T-helper 17 cell (primary cell): Measurements from ENCODE around the gene AMMECR1. TPM values are rescaled to one million over a fixed set of nuclear protein-coding genes. Genes with fewer than 3 reads are reported as not detected.

Experiments
- ATAC-seq: fragments of 150-1000 bp; cut with Tn5 transposase; 2 replicates; pipeline ENCODE4 v1.10.0; 2021; ENCODE audit warnings: mild to moderate bottlenecking, moderate library complexity
- DNase-seq, 3 donors: peaks; one replicate each; pipeline versions ENCODE4 v3.0.0 to v3.0.0-alpha.2; 2020 to 2021
- H3K9me3 ChIP-seq: one replicate; pipeline ENCODE4 v1.7.0; 2013; ENCODE audit warnings: low read length, mild to moderate bottlenecking; ENCODE audit not compliant: control insufficient read depth, poor library complexity, severe bottlenecking
- H3K27ac Mint-ChIP-seq: one replicate; pipeline ENCODE4 v1.8.0; 2022; ENCODE audit warnings: mild to moderate bottlenecking, moderate library complexity, mixed read lengths
- H3K27me3 Mint-ChIP-seq: one replicate; pipeline ENCODE4 v1.8.0; 2022; ENCODE audit warnings: mixed read lengths
- H3K36me3 Mint-ChIP-seq: one replicate; pipeline ENCODE4 v1.8.0; 2022; ENCODE audit warnings: low read depth, mixed read lengths
- H3K4me1 Mint-ChIP-seq: one replicate; pipeline ENCODE4 v1.8.0; 2022; ENCODE audit warnings: mild to moderate bottlenecking, mixed read lengths
- H3K4me3 Mint-ChIP-seq: one replicate; pipeline ENCODE4 v1.8.0; 2022; ENCODE audit warnings: mild to moderate bottlenecking, moderate library complexity, mixed read lengths
- total RNA-seq, 4 donors: library from RNA in 2 of 4; stranded (reverse) in 2 of 4; gene quantifications; one replicate each; pipeline ENCODE4 v1.2.3 and lab custom pipeline; 2022 to 2026

The AMMECR1 gene
- total RNA-seq, 2 donors from 2014 or later, result 15.4 to 17.4 TPM

DNA sequence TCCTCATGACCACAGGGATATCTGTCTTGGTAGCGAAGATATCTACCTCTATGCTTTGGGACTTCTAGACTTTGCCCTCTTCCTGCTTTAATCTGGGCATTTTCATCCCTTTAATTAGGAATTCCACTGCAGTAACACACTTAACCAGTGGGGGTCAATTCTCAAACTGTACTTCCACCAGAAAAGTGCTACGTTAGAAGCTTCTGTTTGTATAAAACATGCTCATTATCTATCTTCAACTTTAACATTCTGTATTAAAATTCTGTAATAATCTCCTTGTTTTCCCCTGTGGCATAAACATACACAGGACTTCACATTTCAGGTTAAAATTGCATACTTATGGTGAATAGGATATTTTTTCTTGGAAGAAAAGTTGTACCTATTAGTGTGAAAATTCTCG, 105.6 kb downstream of the AMMECR1 start:
- no peaks in the 10 kb centered on the region for H3K36me3 Mint-ChIP-seq
- H3K4me3 Mint-ChIP-seq, result no peak overlapping the region
- no peaks in the 10 kb centered on the region for H3K27me3 Mint-ChIP-seq
- no peak overlapping the region for H3K27ac Mint-ChIP-seq
- no peak for DNase-seq
- H3K4me1 Mint-ChIP-seq, result peaks cover 3% of the 10 kb centered on the region
- ATAC-seq, result no peak
- no peaks in the 10 kb centered on the region for H3K9me3 ChIP-seq

DNA sequence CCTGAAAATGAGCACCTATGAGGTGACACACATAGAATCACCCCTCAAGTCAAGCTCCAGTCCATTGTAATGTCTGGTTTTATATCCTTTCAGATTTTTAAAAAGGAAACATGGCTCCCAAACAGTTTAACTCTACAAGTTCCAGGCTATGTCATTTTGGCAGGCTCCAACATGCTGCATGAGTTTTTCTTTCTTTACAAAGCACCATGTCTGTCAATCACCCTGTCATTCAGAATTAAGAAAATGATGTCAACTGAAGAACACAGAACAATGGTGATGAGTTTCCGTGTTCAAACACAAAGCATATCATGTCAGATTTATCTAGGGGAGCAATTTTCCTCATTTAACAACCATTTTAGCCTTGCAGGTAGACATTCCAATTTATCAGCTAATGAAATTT, 106.5 kb downstream of the AMMECR1 start:
- H3K36me3 Mint-ChIP-seq, result no peaks in the 10 kb centered on the region
- H3K4me3 Mint-ChIP-seq, result no peak overlapping the region
- no peaks in the 10 kb centered on the region for H3K9me3 ChIP-seq
- ATAC-seq (no peak), DNase-seq (no peak)
- no peaks in the 10 kb centered on the region for H3K27me3 Mint-ChIP-seq
- peaks cover 3% of the 10 kb centered on the region for H3K4me1 Mint-ChIP-seq
- no peak overlapping the region for H3K27ac Mint-ChIP-seq

DNA sequence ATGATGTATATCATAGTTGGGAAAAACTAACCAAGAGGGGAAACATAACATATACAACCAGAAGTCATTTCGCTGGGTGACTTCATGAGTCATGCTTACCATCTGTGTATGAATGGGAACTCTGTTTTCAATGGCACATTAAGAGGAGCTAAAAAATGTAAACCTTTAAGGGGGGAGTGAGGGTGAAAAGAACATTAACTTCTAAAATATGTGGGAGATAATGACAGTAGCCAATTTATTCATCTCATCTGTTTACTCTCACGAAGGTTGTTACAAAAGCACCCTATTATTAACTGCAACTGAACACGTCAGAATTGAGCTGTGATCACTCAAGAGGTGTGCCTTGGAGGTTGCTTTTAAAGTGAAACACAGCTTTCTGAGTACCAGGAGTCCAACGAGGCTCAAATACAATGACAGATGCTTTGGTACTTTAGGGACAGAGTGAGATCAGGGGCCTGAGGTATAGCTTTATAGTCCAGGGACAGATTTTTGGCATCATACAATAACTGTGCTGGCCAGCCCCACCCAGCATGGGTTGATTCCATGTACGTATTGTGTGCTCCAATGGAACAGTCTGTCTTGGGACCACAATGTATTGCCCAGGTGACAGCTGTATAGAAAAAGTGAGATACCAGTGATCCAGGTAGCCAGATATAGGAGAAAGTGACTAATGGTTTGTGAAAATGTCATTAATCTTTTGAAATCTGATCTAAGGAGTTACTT, 107.3 kb downstream of the AMMECR1 start:
- H3K9me3 ChIP-seq, result no peaks in the 10 kb centered on the region
- no peak for DNase-seq
- H3K27ac Mint-ChIP-seq, result no peak overlapping the region
- ATAC-seq, result no peak
- H3K36me3 Mint-ChIP-seq, result no peaks in the 10 kb centered on the region
- H3K4me1 Mint-ChIP-seq, result peaks cover 5% of the 10 kb centered on the region
- H3K27me3 Mint-ChIP-seq, result no peaks in the 10 kb centered on the region
- H3K4me3 Mint-ChIP-seq, result no peak overlapping the region

DNA sequence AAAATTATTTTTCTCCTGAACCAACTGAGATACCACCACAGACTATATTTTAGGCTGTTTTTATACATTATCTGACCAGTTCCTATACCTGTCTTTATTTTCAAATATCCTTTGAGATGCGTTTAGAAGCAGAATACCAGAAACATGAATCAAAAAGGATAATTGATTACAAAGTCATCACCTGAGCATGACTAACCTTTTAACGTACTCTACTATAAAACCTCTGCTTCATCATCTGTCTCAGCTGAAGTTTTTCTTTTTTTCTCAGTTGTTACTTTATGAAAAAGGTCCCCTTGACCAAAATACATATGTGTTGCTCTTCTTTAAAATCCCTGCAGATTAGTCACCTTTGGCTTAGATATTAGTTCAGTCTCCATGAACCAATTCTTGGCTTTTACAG, 109.8 kb downstream of the AMMECR1 start:
- no peak for DNase-seq

DNA sequence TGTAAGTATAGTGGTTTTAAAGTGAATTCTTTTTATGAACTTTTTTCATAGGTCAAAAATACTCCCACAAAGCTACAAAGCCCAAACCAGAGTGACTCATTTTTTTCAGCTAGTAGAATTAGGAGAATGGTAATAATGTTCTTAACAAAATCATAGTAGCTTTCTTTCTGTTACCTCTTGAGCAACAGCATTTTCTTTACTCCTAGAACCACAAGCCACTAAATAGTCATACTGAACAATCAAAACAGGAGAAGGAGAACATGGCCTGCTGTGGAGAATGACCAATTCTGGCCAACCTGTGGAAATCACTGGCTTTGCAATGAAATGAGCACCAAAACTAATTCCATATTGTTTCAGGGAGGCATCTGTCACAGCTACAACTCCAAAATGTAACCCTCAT, 112.9 kb downstream of the AMMECR1 start:
- H3K4me1 Mint-ChIP-seq, result peaks cover 2% of the 10 kb centered on the region
- peak overlapping the region; percentile 32 for H3K27ac Mint-ChIP-seq
- DNase-seq (no peak), ATAC-seq (no peak)
- no peaks in the 10 kb centered on the region for H3K9me3 ChIP-seq
- no peaks in the 10 kb centered on the region for H3K27me3 Mint-ChIP-seq
- no peak overlapping the region for H3K4me3 Mint-ChIP-seq
- no peaks in the 10 kb centered on the region for H3K36me3 Mint-ChIP-seq

More for the DNA sequence above, 109.8 kb downstream of the AMMECR1 start:
- Mint-ChIP-seq H3K27me3 (no peaks in the 10 kb centered on the region), H3K27ac (no peak overlapping the region), H3K36me3 (no peaks in the 10 kb centered on the region), H3K4me1 (peaks cover 2% of the 10 kb centered on the region), H3K4me3 (no peak overlapping the region)
- ATAC-seq, result no peak
- no peaks in the 10 kb centered on the region for H3K9me3 ChIP-seq

DNA sequence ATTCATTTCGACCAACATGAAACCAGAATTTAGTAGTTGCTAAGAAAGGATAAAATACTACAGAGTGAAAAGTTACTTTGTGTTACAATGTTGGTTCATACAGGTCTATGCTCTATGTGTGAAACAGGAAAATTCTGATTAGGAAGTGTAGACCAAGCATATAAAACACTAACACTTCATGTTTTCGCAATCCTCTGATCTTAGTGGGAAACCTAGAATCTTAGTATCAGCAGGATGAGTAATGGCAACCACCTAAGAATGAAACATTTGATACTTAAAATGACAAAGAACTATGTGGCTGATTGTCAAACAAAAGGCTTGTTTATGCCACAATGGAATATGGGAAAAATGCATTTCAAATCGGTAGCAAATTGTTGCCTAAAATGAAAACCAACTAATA, 116.1 kb downstream of the AMMECR1 start:
- H3K27ac Mint-ChIP-seq, result no peak overlapping the region
- no peaks in the 10 kb centered on the region for H3K36me3 Mint-ChIP-seq
- H3K27me3 Mint-ChIP-seq, result no peaks in the 10 kb centered on the region
- ATAC-seq, result no peak
- H3K9me3 ChIP-seq, result no peaks in the 10 kb centered on the region
- H3K4me1 Mint-ChIP-seq, result peaks cover 2% of the 10 kb centered on the region
- H3K4me3 Mint-ChIP-seq, result no peak overlapping the region
- no peak for DNase-seq

DNA sequence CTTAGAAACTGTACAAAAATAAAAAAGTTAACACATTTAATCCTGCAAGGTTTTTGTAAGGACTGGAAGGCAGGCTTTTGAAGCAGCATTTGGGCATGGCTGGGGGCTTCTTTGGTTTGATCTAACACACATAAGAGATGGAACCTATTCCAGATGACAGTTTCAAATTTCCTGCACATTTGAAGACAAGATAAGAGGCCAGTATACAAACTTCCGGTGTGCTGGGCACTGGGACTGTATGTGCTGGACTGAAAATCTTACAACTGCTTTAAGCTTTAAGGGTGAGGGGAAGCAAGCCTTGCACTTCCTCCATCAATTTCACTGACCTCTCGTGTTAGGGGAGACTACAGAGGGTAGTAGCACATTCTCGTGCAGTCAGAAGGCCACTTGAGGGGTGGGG, 122.9 kb downstream of the AMMECR1 start:
- Mint-ChIP-seq H3K36me3 (no peaks in the 10 kb centered on the region), H3K27me3 (no peaks in the 10 kb centered on the region), H3K4me3 (no peak overlapping the region), H3K4me1 (peaks cover 2% of the 10 kb centered on the region), H3K27ac (no peak overlapping the region)
- no peak for DNase-seq
- no peaks in the 10 kb centered on the region for H3K9me3 ChIP-seq
- ATAC-seq, result no peak

DNA sequence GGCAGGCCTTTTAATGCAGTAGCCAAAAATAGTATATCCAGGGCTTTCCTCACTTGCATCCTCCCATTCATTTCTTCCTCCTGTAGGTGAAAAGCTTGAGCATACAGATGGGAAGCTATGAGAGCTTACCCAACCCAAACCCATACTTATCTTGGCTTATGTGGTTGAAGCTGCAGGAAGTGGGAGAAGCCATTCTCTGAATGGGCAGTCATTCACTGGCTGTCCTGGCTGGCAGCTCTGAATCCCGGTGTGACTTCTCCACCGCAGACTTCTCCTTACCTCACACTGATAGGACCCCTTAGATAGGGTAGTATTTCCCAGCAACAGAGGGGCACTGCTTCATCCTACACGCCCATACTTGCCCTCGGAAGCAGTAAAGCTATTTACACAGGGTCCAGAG, 125.4 kb downstream of the AMMECR1 start:
- H3K9me3 ChIP-seq, result no peaks in the 10 kb centered on the region
- peaks cover 13% of the 10 kb centered on the region for H3K4me1 Mint-ChIP-seq
- no peak overlapping the region for H3K4me3 Mint-ChIP-seq
- no peak for DNase-seq
- H3K27me3 Mint-ChIP-seq, result no peaks in the 10 kb centered on the region
- ATAC-seq, result no peak
- no peaks in the 10 kb centered on the region for H3K36me3 Mint-ChIP-seq
- H3K27ac Mint-ChIP-seq, result peak overlapping the region; percentile 79

DNA sequence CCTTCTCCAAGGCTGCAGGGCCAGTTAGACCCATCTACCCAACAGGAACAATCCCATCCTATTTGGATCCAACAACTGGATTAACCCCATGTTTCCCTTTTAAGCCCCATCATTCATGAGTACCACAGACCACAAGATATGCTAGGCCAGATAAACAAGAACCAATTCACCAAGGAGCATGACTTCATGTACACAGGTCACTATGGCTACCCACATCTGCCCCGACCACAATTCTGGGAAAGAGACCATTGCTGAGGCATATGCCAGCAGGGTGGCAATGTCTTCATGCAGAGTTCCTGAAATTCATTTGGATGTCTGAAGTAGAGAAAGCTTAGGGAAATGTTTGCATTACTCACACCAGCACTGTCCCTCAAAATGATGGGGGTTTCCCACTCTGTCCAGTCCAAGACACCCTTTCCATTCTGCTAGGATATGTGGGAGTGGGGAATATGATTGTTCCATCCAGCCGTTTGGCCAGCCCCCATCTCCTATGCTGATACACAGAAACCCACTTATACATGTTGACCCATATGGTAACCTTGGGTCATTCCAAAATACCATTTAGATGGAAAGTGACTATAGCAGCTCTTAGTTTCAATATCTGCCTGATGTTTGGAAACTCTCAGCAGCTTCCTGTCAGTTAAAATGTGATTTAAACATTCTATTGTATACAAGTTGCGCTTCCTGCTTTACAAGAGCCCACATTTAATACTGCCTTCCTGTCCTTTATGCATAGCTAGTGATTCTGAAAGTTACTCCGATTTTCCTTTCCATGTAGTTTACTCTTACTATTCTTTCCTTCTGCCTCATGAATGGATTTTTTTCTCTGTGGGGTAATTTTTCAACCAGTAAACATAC, 129.0 kb downstream of the AMMECR1 start:
- no peaks in the 10 kb centered on the region for H3K9me3 ChIP-seq
- Mint-ChIP-seq H3K4me3 (peak overlapping the region; percentile 78), H3K4me1 (peaks cover 13% of the 10 kb centered on the region), H3K36me3 (no peaks in the 10 kb centered on the region), H3K27me3 (no peaks in the 10 kb centered on the region), H3K27ac (peak overlapping the region; percentile 84)
- ATAC-seq, result peak; percentile 42
- no peak for DNase-seq

DNA sequence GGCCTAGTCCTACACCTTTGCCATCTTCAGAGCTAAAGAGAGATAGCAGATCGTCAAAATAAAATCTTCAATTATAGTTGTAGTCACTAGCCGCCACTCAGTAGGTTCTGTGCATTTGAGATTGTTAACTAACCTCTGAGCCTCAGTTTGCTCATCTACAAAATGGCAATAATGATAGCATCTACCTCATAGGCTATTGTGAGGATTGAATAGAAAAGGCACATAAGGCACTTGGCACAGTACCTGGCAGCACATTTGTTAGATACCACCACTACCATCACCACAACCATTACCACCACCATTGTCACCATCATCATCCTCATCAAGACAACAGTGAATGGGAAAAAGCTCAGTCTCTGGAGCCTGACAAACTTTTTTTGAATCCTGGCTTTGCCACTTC, 134.6 kb downstream of the AMMECR1 start:
- Mint-ChIP-seq H3K36me3 (no peaks in the 10 kb centered on the region), H3K4me1 (peaks cover 5% of the 10 kb centered on the region), H3K27me3 (no peaks in the 10 kb centered on the region), H3K4me3 (no peak overlapping the region), H3K27ac (no peak overlapping the region)
- ATAC-seq (no peak), DNase-seq (no peak)
- no peaks in the 10 kb centered on the region for H3K9me3 ChIP-seq

DNA sequence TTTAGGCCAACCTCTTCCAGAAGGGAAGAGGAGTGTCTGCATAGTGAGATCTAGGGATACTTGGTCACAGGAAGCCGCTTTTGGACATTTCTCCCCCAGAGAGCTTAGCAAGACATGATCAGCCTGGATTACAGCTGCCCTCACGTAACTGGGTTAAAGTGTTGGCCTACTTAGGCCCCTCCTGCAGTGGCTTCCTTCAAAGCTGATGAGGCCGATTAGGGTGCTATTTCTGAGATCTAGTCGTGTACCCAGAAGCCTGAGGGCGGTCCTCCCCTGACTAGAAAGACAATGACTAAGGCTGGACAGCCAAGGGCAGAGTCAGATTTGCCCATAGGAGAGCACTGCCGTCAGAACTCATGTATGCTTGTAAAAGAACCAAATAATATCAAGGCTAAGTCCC, 135.0 kb downstream of the AMMECR1 start:
- no peaks in the 10 kb centered on the region for H3K27me3 Mint-ChIP-seq
- ATAC-seq (no peak), DNase-seq (no peak)
- no peaks in the 10 kb centered on the region for H3K36me3 Mint-ChIP-seq
- peak overlapping the region; percentile 69 for H3K27ac Mint-ChIP-seq
- peaks cover 5% of the 10 kb centered on the region for H3K4me1 Mint-ChIP-seq
- H3K9me3 ChIP-seq, result no peaks in the 10 kb centered on the region
- H3K4me3 Mint-ChIP-seq, result no peak overlapping the region

DNA sequence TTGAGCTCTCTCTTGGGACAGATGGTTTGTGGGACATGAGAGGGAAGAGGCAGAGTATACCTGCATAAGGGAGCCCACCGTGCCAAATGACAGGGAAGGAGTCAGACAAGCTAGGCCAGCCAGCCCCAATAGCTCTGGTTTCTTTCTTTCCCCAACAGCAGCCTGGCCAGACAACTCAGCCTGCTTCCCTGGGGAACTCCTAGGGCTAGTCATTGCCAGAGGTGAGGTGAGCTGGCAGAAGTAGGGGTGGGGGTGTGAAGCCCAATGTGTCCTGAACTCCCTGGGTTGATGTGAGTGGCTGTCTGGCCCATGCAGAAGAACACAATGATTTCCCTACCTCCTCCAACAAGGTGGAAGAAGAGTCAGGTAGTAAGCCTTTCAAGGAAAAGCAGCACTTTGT, 135.5 kb downstream of the AMMECR1 start:
- ATAC-seq, result no peak
- no peaks in the 10 kb centered on the region for H3K27me3 Mint-ChIP-seq
- no peaks in the 10 kb centered on the region for H3K36me3 Mint-ChIP-seq
- no peaks in the 10 kb centered on the region for H3K9me3 ChIP-seq
- no peak for DNase-seq
- peaks cover 5% of the 10 kb centered on the region for H3K4me1 Mint-ChIP-seq
- H3K27ac Mint-ChIP-seq, result peak overlapping the region; percentile 69
- H3K4me3 Mint-ChIP-seq, result no peak overlapping the region

DNA sequence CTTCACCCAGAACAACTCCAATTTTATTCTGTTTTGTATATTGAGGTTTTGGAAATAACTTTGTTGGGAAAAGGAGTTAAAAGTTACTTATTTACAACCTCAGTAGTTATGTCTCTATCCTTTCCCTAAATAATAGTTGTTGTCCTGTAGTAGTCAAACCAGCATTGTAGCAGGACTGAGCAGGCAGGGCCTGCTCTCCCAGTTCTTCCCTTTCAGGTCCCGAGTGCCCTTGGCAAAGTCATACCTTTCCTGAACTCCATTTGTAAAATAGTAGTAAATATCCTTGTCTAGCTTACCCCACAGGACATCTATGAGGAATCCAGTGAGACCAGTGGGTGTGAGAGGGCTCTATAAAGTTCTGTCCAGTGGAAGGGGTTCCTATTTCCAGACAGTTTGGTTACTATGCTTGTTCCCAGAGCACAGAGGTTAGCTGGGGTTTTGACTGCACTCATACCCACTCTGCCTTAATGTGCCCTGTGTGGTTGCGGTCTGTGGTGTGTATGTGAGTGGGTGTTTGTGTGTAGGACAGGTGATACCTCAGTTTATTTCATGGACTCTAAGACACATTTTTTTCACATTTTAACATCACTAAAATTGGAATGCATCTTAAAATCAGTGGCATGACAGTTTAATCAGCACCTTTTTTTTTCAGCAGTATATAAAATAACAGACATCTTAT, 136.3 kb downstream of the AMMECR1 start:
- Mint-ChIP-seq H3K27me3 (no peaks in the 10 kb centered on the region), H3K4me3 (peak overlapping the region; percentile 12), H3K27ac (peak overlapping the region; percentile 69), H3K36me3 (no peaks in the 10 kb centered on the region), H3K4me1 (peaks cover 5% of the 10 kb centered on the region)
- DNase-seq (no peak), ATAC-seq (no peak)
- H3K9me3 ChIP-seq, result no peaks in the 10 kb centered on the region
